ENCODE data around the gene RAB9A.

DNA sequence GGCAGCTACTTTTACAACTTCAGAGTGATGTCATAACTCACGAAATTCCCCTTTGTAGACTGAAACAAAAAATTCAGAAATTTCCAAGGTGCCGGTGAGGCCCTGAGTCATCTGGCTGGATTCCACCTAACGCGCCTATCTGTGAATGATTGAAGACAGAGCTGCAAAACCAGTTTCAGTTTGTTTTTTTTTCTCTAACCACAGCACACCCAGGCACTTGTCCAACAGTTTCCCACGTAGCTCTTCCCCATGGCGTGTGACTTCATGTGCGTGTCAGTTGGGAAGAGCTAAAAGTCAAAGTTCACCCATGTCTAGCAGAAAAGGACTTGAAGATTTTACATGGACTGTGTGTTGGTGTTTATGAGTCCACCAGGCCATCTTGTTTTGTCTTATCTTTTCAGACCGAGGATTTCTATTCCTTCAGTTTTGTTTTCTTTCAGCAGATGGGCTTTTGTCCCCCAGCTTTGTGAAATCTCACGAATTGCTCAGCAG, 19.6 kb upstream of the RAB9A start:
- TF ChIP-seq EZH2 (IDR thresholded peaks at IDR 0.05; ENCODE audit: low read length, unreplicated experiment) (no peak), EZH2phosphoT487 (IDR thresholded peaks at IDR 0.05; ENCODE audit: borderline replicate concordance, low read length) (no peak)
- TF ChIP-seq, protein P1, sequence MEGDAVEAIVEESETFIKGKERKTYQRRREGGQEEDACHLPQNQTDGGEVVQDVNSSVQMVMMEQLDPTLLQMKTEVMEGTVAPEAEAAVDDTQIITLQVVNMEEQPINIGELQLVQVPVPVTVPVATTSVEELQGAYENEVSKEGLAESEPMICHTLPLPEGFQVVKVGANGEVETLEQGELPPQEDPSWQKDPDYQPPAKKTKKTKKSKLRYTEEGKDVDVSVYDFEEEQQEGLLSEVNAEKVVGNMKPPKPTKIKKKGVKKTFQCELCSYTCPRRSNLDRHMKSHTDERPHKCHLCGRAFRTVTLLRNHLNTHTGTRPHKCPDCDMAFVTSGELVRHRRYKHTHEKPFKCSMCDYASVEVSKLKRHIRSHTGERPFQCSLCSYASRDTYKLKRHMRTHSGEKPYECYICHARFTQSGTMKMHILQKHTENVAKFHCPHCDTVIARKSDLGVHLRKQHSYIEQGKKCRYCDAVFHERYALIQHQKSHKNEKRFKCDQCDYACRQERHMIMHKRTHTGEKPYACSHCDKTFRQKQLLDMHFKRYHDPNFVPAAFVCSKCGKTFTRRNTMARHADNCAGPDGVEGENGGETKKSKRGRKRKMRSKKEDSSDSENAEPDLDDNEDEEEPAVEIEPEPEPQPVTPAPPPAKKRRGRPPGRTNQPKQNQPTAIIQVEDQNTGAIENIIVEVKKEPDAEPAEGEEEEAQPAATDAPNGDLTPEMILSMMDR (conservative IDR thresholded peaks at IDR 0.05; ENCODE audit: low read depth, low read length), result no peak

All from PC-3 (cell line).